Nephron (organoid): Measurements from ENCODE around the gene ZIC5.

ENCODE experiments used
- H3K27ac Mint-ChIP-seq, 3 experiments: 2 replicates each; pipeline ENCODE4 v1.8.0; 2020; ENCODE audit warnings: mixed read lengths in 3 of 3, mild to moderate bottlenecking in 2 of 3, moderate library complexity in 1 of 3
- H3K27me3 Mint-ChIP-seq: 2 replicates; pipeline ENCODE4 v1.8.0; 2021; ENCODE audit warnings: low read depth, mild to moderate bottlenecking, moderate library complexity, mixed read lengths
- H3K36me3 Mint-ChIP-seq: 2 replicates; pipeline ENCODE4 v1.8.0; 2020; ENCODE audit warnings: low read depth, mixed read lengths
- H3K4me1 Mint-ChIP-seq: 2 replicates; pipeline ENCODE4 v1.8.0; 2020; ENCODE audit warnings: mixed read lengths
- H3K4me3 Mint-ChIP-seq, 3 experiments: 2 replicates each; pipeline ENCODE4 v1.8.0; 2020; ENCODE audit warnings: mild to moderate bottlenecking in 3 of 3, mixed read lengths in 3 of 3, moderate library complexity in 2 of 3
- H3K9me3 Mint-ChIP-seq: 2 replicates; pipeline ENCODE4 v1.8.0; 2020; ENCODE audit warnings: mixed read lengths
- CTCF ChIP-seq, 3 experiments: fragments of 200-600 bp; sonication (generic); IDR thresholded peaks; one replicate each; pipeline ENCODE4 v1.5.0; 2021; ENCODE audit warnings: antibody characterized with exemption in 3 of 3; ENCODE audit not compliant: unreplicated experiment in 3 of 3

Gene ZIC5

GRCh38 chr13:99984461-99985240 is 13.1 kb upstream of the ZIC5 start:
- Mint-ChIP-seq H3K36me3 (peaks cover 5% of the 10 kb centered on the region), H3K4me1 (peaks cover 13% of the 10 kb centered on the region), H3K9me3 (peaks cover 3% of the 10 kb centered on the region), H3K27me3 (peaks cover 79% of the 10 kb centered on the region), H3K27ac (peak overlapping the region; percentile 14 to 83 (median 57)), H3K4me3 (peak overlapping the region; percentile 73 to 82 (median 80))
- TF ChIP-seq CTCF (IDR thresholded peaks at IDR 0.05; ENCODE audit: unreplicated experiment in 3 of 3), result no peak

GRCh38 chr13:99983499-99984401 is 12.2 kb upstream of the ZIC5 start:
- Mint-ChIP-seq H3K4me1 (peaks cover 16% of the 10 kb centered on the region), H3K36me3 (peaks cover 5% of the 10 kb centered on the region), H3K9me3 (peaks cover 3% of the 10 kb centered on the region), H3K27me3 (peaks cover 79% of the 10 kb centered on the region), H3K27ac (peak overlapping the region; percentile 14 to 83 (median 59)), H3K4me3 (peak overlapping the region; percentile 73 to 82 (median 80))
- no peak for TF ChIP-seq CTCF (IDR thresholded peaks at IDR 0.05; ENCODE audit: unreplicated experiment in 3 of 3)

- Mint-ChIP-seq H3K36me3 (peaks cover 5% of the 10 kb centered on the region), H3K4me1 (peaks cover 18% of the 10 kb centered on the region), H3K27me3 (peaks cover 79% of the 10 kb centered on the region), H3K27ac (peak overlapping the region in 2 of 3 experiments; percentile 43 to 83), H3K4me3 (peak overlapping the region; percentile 73 to 82 (median 80)), H3K9me3 (peaks cover 3% of the 10 kb centered on the region)
- TF ChIP-seq CTCF (IDR thresholded peaks at IDR 0.05; ENCODE audit: unreplicated experiment in 3 of 3), result no peak
Measured at GRCh38 chr13:99982731-99983498, 11.3 kb upstream of the ZIC5 start.

GRCh38 chr13:99982036-99982730 is 10.6 kb upstream of the ZIC5 start:
- H3K36me3 Mint-ChIP-seq, result peaks cover 5% of the 10 kb centered on the region
- peaks cover 79% of the 10 kb centered on the region for H3K27me3 Mint-ChIP-seq
- H3K4me1 Mint-ChIP-seq, result peaks cover 18% of the 10 kb centered on the region
- peak overlapping the region in 2 of 3 experiments; percentile 43 to 80 for H3K27ac Mint-ChIP-seq
- peaks cover 3% of the 10 kb centered on the region for H3K9me3 Mint-ChIP-seq
- no peak for TF ChIP-seq CTCF (IDR thresholded peaks at IDR 0.05; ENCODE audit: unreplicated experiment in 3 of 3)
- H3K4me3 Mint-ChIP-seq, result peak overlapping the region; percentile 73 to 82 (median 80)

GRCh38 chr13:99981735-99982035 is 10.1 kb upstream of the ZIC5 start, which contains the start of gene ZIC2:
Gene ZIC2 (plus strand): TSS chr13:99981784. CDS start chr13:99982065, 281 bp downstream.
- Mint-ChIP-seq H3K4me1 (peaks cover 18% of the 10 kb centered on the region), H3K27ac (peak within 1 kb of the TSS in 2 of 3 experiments; percentile 43 to 80), H3K36me3 (peaks cover 5% of the 10 kb centered on the region), H3K27me3 (peaks cover 79% of the 10 kb centered on the region), H3K9me3 (peaks cover 3% of the 10 kb centered on the region), H3K4me3 (peak within 1 kb of the TSS; percentile 76 to 82 (median 80))
- no peak for TF ChIP-seq CTCF (IDR thresholded peaks at IDR 0.05; ENCODE audit: unreplicated experiment in 3 of 3)
